Body of pancreas (tissue), 4 donors: Measurements from ENCODE around the gene RIPK3. TPM values are rescaled to one million over a fixed set of nuclear protein-coding genes. Genes with fewer than 3 reads are reported as not detected.
A peak's percentile ranks its signal among the peaks of the same experiment; 100 is the strongest.
"Not testable (repeated sequence)": the region's sequence is repeated elsewhere in the genome, so short reads cannot be mapped to it uniquely, and the experiment has no call there.

Experiments
- ATAC-seq: fragments of 150-250 bp; one replicate; pipeline ENCODE4 v1.9.1; 2016
- DNase-seq, 4 donors: peaks; one replicate each; pipeline ENCODE4 v3.0.0-alpha.2; 2019
- H3K27ac ChIP-seq, 4 donors: fragments of 200-600 bp; sonication (generic); 1 replicate in 3 of 4; 2 replicates in 1 of 4; pipeline versions ENCODE4 v1.5.1 to v1.6.1; 2016 to 2019; ENCODE audit warnings: mild to moderate bottlenecking in 1 of 4, mixed read lengths in 1 of 4, moderate library complexity in 1 of 4
- H3K27me3 ChIP-seq, 2 donors: fragments of 200-600 bp; sonication (generic); one replicate each; pipeline ENCODE4 v1.6.0; 2016; ENCODE audit warnings: mild to moderate bottlenecking in 1 of 2
- H3K36me3 ChIP-seq, 2 donors: fragments of 200-600 bp; sonication (generic); replicated peaks in 1 of 2; 2 replicates each; pipeline ENCODE4 v1.5.1; 2016; ENCODE audit warnings: low read depth in 2 of 2; ENCODE audit not compliant: insufficient read depth in 1 of 2
- H3K4me1 ChIP-seq: fragments of 200-600 bp; sonication (generic); one replicate; pipeline ENCODE4 v1.6.0; 2016
- H3K4me3 ChIP-seq, 2 donors: fragments of 200-600 bp; sonication (generic); 1 replicate in 1 of 2; 2 replicates in 1 of 2; pipeline ENCODE4 v1.5.1; 2016 to 2019
- H3K9me3 ChIP-seq, 3 donors: fragments of 200-600 bp; sonication (generic); 1 replicate in 2 of 3; 2 replicates in 1 of 3; pipeline ENCODE4 v1.5.1; 2016
- CTCF ChIP-seq, 7 experiments: fragments of 450-650 bp in 4 of 7; fragments of 200-600 bp in 3 of 7; sonication (generic) in 3 of 7; IDR thresholded peaks; one replicate each; pipeline ENCODE4 v1.5.1; 2016 to 2019; ENCODE audit warnings: antibody characterized with exemption in 7 of 7
- POLR2A ChIP-seq, 3 donors: fragments of 450-650 bp; IDR thresholded peaks; one replicate each; pipeline ENCODE4 v1.6.1; 2016; ENCODE audit warnings: antibody characterized with exemption in 3 of 3, mild to moderate bottlenecking in 2 of 3
- WGBS, 2 donors: methylation state at CpG; one replicate each; pipeline ENCODE4 v1.1.5; 2017; 5-methylcytosine and 5-hydroxymethylcytosine counted together
- intact Hi-C: fragments of 100-400 bp; cut with DNase I; formaldehyde crosslinking; loops from one replicate; pipeline ENCODE4 v1.15.1; 2023
- total RNA-seq, 2 donors: library from RNA; depleted of rRNA; stranded (reverse); fragments of >200 nt; gene quantifications; one replicate each; pipeline ENCODE4 v1.1.0, GENCODE V29; 2016

RIPK3 gene
- total RNA-seq: 1 to 10 TPM; 6.0 to 9.9 TPM

DNA sequence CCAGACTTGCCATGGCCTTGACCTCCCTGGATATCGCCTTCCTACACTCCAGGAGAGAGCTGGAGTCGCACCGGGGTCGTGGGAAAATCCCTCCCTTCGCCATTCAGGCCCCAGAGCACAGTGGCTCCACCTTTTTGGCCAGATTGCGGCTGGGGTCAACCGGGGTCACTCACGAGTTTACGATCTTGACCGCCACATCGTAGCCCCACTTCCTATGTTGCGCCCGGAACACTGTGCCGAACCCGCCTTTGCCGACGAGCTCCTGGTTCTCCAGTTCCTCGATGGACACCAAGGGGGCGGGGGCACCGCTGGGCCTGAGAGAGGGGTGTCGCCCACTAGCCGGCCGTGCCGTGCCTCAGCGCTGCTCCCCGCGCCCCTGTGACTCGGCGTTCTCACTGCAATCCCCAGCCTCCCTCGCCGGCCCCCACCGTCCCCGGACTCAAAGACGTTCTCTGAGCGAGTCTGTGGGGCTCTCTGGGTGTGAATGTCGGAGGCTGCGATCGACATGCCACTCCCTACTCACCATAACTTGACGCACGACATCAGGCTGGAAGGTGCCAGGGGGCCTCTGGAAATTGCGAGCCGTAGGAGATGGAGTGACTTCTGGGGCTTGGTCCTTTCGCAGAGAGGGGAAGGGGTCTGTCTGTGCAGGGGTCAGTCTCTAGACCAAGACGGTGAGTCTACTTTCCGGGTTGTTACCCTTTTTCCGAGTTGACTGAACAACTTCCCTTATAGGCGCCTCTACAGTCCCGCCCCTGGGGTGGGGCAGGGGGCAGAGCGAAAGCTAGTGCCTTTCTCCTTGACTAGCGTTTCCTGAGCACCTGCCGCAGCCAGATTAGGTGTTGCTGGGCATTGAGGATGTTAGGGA, at the start of gene RIPK3:
Gene RIPK3, minus strand, starts transcription at position 708 of the 868 bp plus-strand sequence. Its CDS starts 165 bp downstream, at position 543.
- DNase-seq: peak; percentile 63 to 79 (median 74)
- no peaks in the 10 kb centered on the region for H3K9me3 ChIP-seq
- 6 to 9% methylated on average over 24 to 51 of the region's 51 CpGs for WGBS, 2 donors
- H3K27ac ChIP-seq: peak within 1 kb of the TSS in 2 of 4 donors; percentile 57 to 59
- H3K27me3 ChIP-seq: peaks cover 0 to 4% of the 10 kb centered on the region in 2 donors
- H3K36me3 ChIP-seq: no peaks in the 10 kb centered on the region
- TF ChIP-seq POLR2A (IDR thresholded peaks at IDR 0.05) (peak in 2 of 3 donors; percentile 51 to 55), CTCF (IDR thresholded peaks at IDR 0.05) (no peak)
- H3K4me1 ChIP-seq: peaks cover 29% of the 10 kb centered on the region
- ATAC-seq: peak; percentile 81
- intact Hi-C loops: loop anchor here (10.0 kb wide), 1 partner anchor 95 kb away; no protein-coding TSS in a partner anchor
- peak within 1 kb of the TSS; percentile 8 to 28 for H3K4me3 ChIP-seq

- H3K9me3 ChIP-seq: no peaks in the 10 kb centered on the region
- WGBS, 2 donors: 75 to 78% methylated on average over 11 of the region's 11 CpGs
- DNase-seq (no peak), ATAC-seq (no peak)
- no peak overlapping the region for H3K4me3 ChIP-seq
- no peak overlapping the region for H3K27ac ChIP-seq
- intact Hi-C loops: no loop called here
- no peaks in the 10 kb centered on the region for H3K36me3 ChIP-seq
- TF ChIP-seq CTCF (IDR thresholded peaks at IDR 0.05) (no peak), POLR2A (IDR thresholded peaks at IDR 0.05) (no peak)
- no peaks in the 10 kb centered on the region for H3K27me3 ChIP-seq
- peaks cover 4% of the 10 kb centered on the region for H3K4me1 ChIP-seq
Observed at GRCh38 chr14:24389226-24389848, 49.5 kb upstream of the RIPK3 start.

DNA sequence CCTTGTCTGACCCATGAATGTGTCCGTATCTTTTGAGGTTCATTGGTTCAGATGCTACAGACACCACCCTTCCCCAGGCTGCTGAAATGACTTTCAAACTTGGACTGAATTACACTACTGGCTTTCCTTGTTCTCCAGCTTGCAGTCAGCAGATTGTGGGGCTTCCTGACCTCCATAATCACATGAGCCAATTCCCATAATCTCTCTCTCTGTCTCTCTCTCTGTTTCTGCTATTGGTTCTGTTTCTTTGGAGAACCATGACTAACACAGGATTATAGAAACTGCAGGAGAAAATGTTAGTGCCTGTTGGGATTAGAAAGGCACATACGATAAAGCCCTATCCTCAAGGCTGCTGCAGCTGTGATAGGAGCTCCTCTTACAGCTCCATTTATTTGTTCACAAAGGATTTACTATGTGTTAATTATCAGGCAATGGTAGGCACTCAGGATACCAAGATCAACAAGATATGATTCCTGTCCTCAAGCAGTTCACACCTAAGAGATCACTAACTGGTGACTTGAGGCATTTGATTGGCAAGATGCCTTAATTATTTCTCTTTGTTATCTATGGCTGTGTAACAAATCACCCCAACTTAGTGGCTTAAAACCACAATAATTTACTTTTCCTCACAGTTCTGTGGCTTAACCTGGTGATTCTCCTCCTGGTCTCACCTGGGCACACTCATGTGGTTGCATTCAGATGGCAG, 48.8 kb upstream of the RIPK3 start:
- ATAC-seq (no peak), DNase-seq (no peak)
- peaks cover 4% of the 10 kb centered on the region for H3K4me1 ChIP-seq
- no peak overlapping the region for H3K4me3 ChIP-seq
- intact Hi-C loops: no loop called here
- no peak for TF ChIP-seq CTCF (IDR thresholded peaks at IDR 0.05)
- TF ChIP-seq POLR2A (IDR thresholded peaks at IDR 0.05): no peak
- H3K36me3 ChIP-seq: no peaks in the 10 kb centered on the region
- no peaks in the 10 kb centered on the region for H3K9me3 ChIP-seq
- 68 to 73% methylated on average over 2 of the region's 2 CpGs for WGBS, 2 donors
- no peaks in the 10 kb centered on the region for H3K27me3 ChIP-seq
- H3K27ac ChIP-seq: no peak overlapping the region

DNA sequence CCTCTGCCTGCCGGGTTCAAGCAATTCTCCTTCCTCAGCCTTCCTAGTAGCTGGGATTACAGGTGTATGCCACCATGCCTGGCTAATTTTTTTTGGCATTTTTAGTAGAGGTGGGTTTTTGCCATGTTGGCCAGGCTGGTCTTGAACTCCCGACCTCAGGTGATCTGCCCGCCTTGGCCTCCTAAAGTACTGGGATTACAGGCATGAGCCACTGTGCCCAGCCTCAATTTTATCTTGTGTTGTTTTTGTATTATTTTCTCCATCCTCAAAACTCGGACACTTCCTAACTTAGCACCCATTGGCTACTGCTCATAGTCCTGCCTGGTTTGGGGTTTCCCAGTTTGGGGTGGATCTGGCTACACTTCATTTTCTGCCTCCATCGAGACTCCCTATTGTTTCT, 47.8 kb upstream of the RIPK3 start:
- H3K4me3 ChIP-seq, H3K36me3 ChIP-seq, H3K9me3 ChIP-seq, H3K27ac ChIP-seq, H3K27me3 ChIP-seq, intact Hi-C loops, DNase-seq, ATAC-seq, H3K4me1 ChIP-seq: not testable (repeated sequence)
- 75 to 81% methylated on average over 5 of the region's 5 CpGs for WGBS, 2 donors

DNA sequence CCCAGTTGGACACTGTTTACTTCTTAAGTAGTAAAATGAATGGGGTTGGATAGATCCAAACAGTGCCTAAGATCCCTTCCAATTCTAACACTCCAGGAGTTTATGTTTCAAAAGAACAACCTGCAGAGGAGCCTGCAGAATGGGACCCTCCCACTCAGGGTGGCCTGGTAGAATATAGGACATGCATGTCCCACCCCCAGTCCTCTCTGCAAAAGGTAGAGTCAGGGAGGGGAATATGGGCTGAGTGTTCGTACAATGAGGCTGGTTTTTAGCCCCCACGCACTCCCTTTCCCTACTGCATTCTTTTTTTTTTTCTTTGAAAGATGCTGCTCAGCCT, 47.2 kb upstream of the RIPK3 start:
- intact Hi-C loops: no loop called here
- TF ChIP-seq POLR2A (IDR thresholded peaks at IDR 0.05) (no peak), CTCF (IDR thresholded peaks at IDR 0.05) (no peak)
- WGBS, 2 donors: 90 to 93% methylated on average over 2 of the region's 2 CpGs

More for the DNA sequence above, 47.2 kb upstream of the RIPK3 start:
- ATAC-seq (no peak), DNase-seq (no peak)
- Histone ChIP-seq H3K27ac (no peak overlapping the region), H3K27me3 (no peaks in the 10 kb centered on the region), H3K4me3 (no peak overlapping the region), H3K4me1 (peaks cover 4% of the 10 kb centered on the region), H3K9me3 (no peaks in the 10 kb centered on the region), H3K36me3 (no peaks in the 10 kb centered on the region)
